ACC112 (cell line): ENCODE results near the gene ANKRD44.
"Not testable (repeated sequence)": the region's sequence is repeated elsewhere in the genome, so short reads cannot be mapped to it uniquely, and the experiment has no call there.

Experiments used
- H2AFZ ChIP-seq: fragments of 200-600 bp; sonication (generic); one replicate; pipeline ENCODE4 v1.6.0; 2017; ENCODE audit warnings: antibody characterized with exemption, low read length; ENCODE audit not compliant: unreplicated experiment
- H3K27ac ChIP-seq: fragments of 200-600 bp; sonication (generic); 2 replicates; pipeline ENCODE4 v1.5.1; 2014; ENCODE audit warnings: low read depth, mild to moderate bottlenecking, antibody characterized with exemption, low read length, moderate library complexity
- H3K27me3 ChIP-seq: fragments of 200-600 bp; sonication (generic); 2 replicates; pipeline ENCODE4 v1.6.1; 2014; ENCODE audit warnings: mild to moderate bottlenecking, antibody characterized with exemption, low read length, moderate library complexity, mixed read lengths; ENCODE audit not compliant: insufficient read depth
- H3K36me3 ChIP-seq: fragments of 200-600 bp; sonication (generic); 2 replicates; pipeline ENCODE4 v1.6.1; 2016; ENCODE audit warnings: mild to moderate bottlenecking, antibody characterized with exemption, low read length, moderate library complexity, mixed read lengths; ENCODE audit not compliant: insufficient read depth
- H3K4me1 ChIP-seq: fragments of 200-600 bp; sonication (generic); one replicate; pipeline ENCODE4 v1.6.1; 2016; ENCODE audit warnings: low read length, mixed read lengths; ENCODE audit not compliant: insufficient read depth, unreplicated experiment, control insufficient read depth
- H3K4me3 ChIP-seq: fragments of 200-600 bp; sonication (generic); 2 replicates; pipeline ENCODE4 v1.5.1; 2014; ENCODE audit warnings: mild to moderate bottlenecking, low read depth, low read length
- H3K79me2 ChIP-seq: fragments of 200-600 bp; sonication (generic); one replicate; pipeline ENCODE4 v1.6.0; 2016; ENCODE audit warnings: low read length; ENCODE audit not compliant: control insufficient read depth, unreplicated experiment, insufficient read depth

Gene ANKRD44

GRCh38 chr2:197248623-197249022 is 62.0 kb downstream of the ANKRD44 start:
- H3K36me3 ChIP-seq, result no peaks in the 10 kb centered on the region
- no peak overlapping the region for H3K4me3 ChIP-seq
- H3K79me2 ChIP-seq, result no peaks in the 10 kb centered on the region
- peaks cover 11% of the 10 kb centered on the region for H3K4me1 ChIP-seq
- H3K27ac ChIP-seq, result no peak overlapping the region
- no peak overlapping the region for H2AFZ ChIP-seq
- H3K27me3 ChIP-seq, result no peaks in the 10 kb centered on the region

- Histone ChIP-seq H2AFZ (no peak overlapping the region), H3K27me3 (no peaks in the 10 kb centered on the region), H3K36me3 (no peaks in the 10 kb centered on the region), H3K79me2 (no peaks in the 10 kb centered on the region), H3K4me1 (peaks cover 11% of the 10 kb centered on the region), H3K27ac (no peak overlapping the region), H3K4me3 (no peak overlapping the region)
Observed at GRCh38 chr2:197248001-197248401, 62.6 kb downstream of the ANKRD44 start.

- Histone ChIP-seq H3K27me3 (no peaks in the 10 kb centered on the region), H3K4me1 (peaks cover 11% of the 10 kb centered on the region)
Observed at GRCh38 chr2:197247083-197247482, 63.5 kb downstream of the ANKRD44 start.

GRCh38 chr2:197245829-197246804 is 64.5 kb downstream of the ANKRD44 start:
- no peak overlapping the region for H3K27ac ChIP-seq
- peaks cover 5% of the 10 kb centered on the region for H3K4me1 ChIP-seq
- no peaks in the 10 kb centered on the region for H3K27me3 ChIP-seq
- H2AFZ ChIP-seq, result no peak overlapping the region
- H3K4me3 ChIP-seq, result no peak overlapping the region
- H3K79me2 ChIP-seq, result no peaks in the 10 kb centered on the region
- no peaks in the 10 kb centered on the region for H3K36me3 ChIP-seq

More at GRCh38 chr2:197247083-197247482, 63.5 kb downstream of the ANKRD44 start:
- Histone ChIP-seq H3K79me2 (no peaks in the 10 kb centered on the region), H3K27ac (no peak overlapping the region), H3K4me3 (no peak overlapping the region), H3K36me3 (no peaks in the 10 kb centered on the region), H2AFZ (no peak overlapping the region)

GRCh38 chr2:197244349-197244748 is 66.2 kb downstream of the ANKRD44 start:
- Histone ChIP-seq H3K27ac (no peak overlapping the region), H3K36me3 (no peaks in the 10 kb centered on the region), H3K27me3 (no peaks in the 10 kb centered on the region), H3K4me3 (no peak overlapping the region), H2AFZ (no peak overlapping the region), H3K4me1 (peaks cover under 1% of the 10 kb centered on the region), H3K79me2 (no peaks in the 10 kb centered on the region)

GRCh38 chr2:197242719-197243118 is 67.9 kb downstream of the ANKRD44 start:
- H3K27ac ChIP-seq, result no peak overlapping the region
- H3K36me3 ChIP-seq, result no peaks in the 10 kb centered on the region
- H3K79me2 ChIP-seq, result no peaks in the 10 kb centered on the region
- H3K4me3 ChIP-seq, result no peak overlapping the region
- H2AFZ ChIP-seq, result no peak overlapping the region
- H3K4me1 ChIP-seq, result peaks cover 5% of the 10 kb centered on the region
- H3K27me3 ChIP-seq, result no peaks in the 10 kb centered on the region

- no peaks in the 10 kb centered on the region for H3K36me3 ChIP-seq
- H3K79me2 ChIP-seq, result no peaks in the 10 kb centered on the region
- no peak overlapping the region for H3K4me3 ChIP-seq
- no peak overlapping the region for H3K27ac ChIP-seq
- H3K27me3 ChIP-seq, result no peaks in the 10 kb centered on the region
- no peak overlapping the region for H2AFZ ChIP-seq
- peaks cover 5% of the 10 kb centered on the region for H3K4me1 ChIP-seq
Observed at GRCh38 chr2:197241596-197241995, 69.0 kb downstream of the ANKRD44 start.

- Histone ChIP-seq H2AFZ (no peak overlapping the region), H3K36me3 (no peaks in the 10 kb centered on the region), H3K27me3 (no peaks in the 10 kb centered on the region), H3K4me3 (no peak overlapping the region), H3K79me2 (no peaks in the 10 kb centered on the region), H3K27ac (no peak overlapping the region), H3K4me1 (peaks cover 5% of the 10 kb centered on the region)
Observed at GRCh38 chr2:197241153-197241552, 69.4 kb downstream of the ANKRD44 start.

- Histone ChIP-seq H3K27ac (no peak overlapping the region), H3K27me3 (no peaks in the 10 kb centered on the region), H3K36me3 (no peaks in the 10 kb centered on the region), H3K4me1 (peaks cover 5% of the 10 kb centered on the region), H3K4me3 (no peak overlapping the region), H2AFZ (no peak overlapping the region), H3K79me2 (no peaks in the 10 kb centered on the region)
Observed at GRCh38 chr2:197240421-197241041, 70.0 kb downstream of the ANKRD44 start.

- not testable (repeated sequence) for H2AFZ ChIP-seq, H3K79me2 ChIP-seq, H3K27me3 ChIP-seq, H3K4me1 ChIP-seq, H3K36me3 ChIP-seq, H3K27ac ChIP-seq, H3K4me3 ChIP-seq
Observed at GRCh38 chr2:197240018-197240417, 70.6 kb downstream of the ANKRD44 start.

- Histone ChIP-seq H3K27me3 (no peaks in the 10 kb centered on the region), H3K79me2 (no peaks in the 10 kb centered on the region), H3K4me1 (peaks cover 5% of the 10 kb centered on the region), H3K4me3 (peak overlapping the region; percentile 65), H3K36me3 (no peaks in the 10 kb centered on the region), H2AFZ (peak overlapping the region; percentile 32), H3K27ac (no peak overlapping the region)
Observed at GRCh38 chr2:197239434-197239833, 71.1 kb downstream of the ANKRD44 start.
